ENCODE data around the gene APOO. TPM values are rescaled to one million over a fixed set of nuclear protein-coding genes. Genes with fewer than 3 reads are reported as not detected.

Gene APOO
- total RNA-seq, 1 donor = 9.8 TPM

GRCh38 chrX:23851544-23851943 lies 56.2 kb downstream of the APOO start:
- no peak for TF ChIP-seq CTCF (IDR thresholded peaks at IDR 0.05; ENCODE audit: insufficient read depth, low read length)
- H3K4me3 ChIP-seq (ENCODE audit: low read depth, low read length) = no peak overlapping the region
- no peak for DNase-seq (ENCODE audit: low read depth)

GRCh38 chrX:23849241-23849640 lies 58.5 kb downstream of the APOO start:
- no peak for DNase-seq (ENCODE audit: low read depth)
- no peak for TF ChIP-seq CTCF (IDR thresholded peaks at IDR 0.05; ENCODE audit: insufficient read depth, low read length)
- no peak overlapping the region for H3K4me3 ChIP-seq (ENCODE audit: low read depth, low read length)

GRCh38 chrX:23845351-23845817 lies 62.4 kb downstream of the APOO start:
- TF ChIP-seq CTCF (IDR thresholded peaks at IDR 0.05; ENCODE audit: insufficient read depth, low read length) = no peak
- peak; percentile 15 for DNase-seq (ENCODE audit: low read depth)

GRCh38 chrX:23844502-23845138 lies 63.1 kb downstream of the APOO start:
- no peak overlapping the region for H3K4me3 ChIP-seq (ENCODE audit: low read depth, low read length)
- no peak for TF ChIP-seq CTCF (IDR thresholded peaks at IDR 0.05; ENCODE audit: insufficient read depth, low read length)
- peak; percentile 38 for DNase-seq (ENCODE audit: low read depth)

More at GRCh38 chrX:23845351-23845817, 62.4 kb downstream of the APOO start:
- no peak overlapping the region for H3K4me3 ChIP-seq (ENCODE audit: low read depth, low read length)

GRCh38 chrX:23841847-23842522 lies 65.8 kb downstream of the APOO start:
- no peak for DNase-seq (ENCODE audit: low read depth)
- no peak for TF ChIP-seq CTCF (IDR thresholded peaks at IDR 0.05; ENCODE audit: insufficient read depth, low read length)
- H3K4me3 ChIP-seq (ENCODE audit: low read depth, low read length) = no peak overlapping the region

- H3K4me3 ChIP-seq (ENCODE audit: low read depth, low read length) = no peak overlapping the region
- DNase-seq (ENCODE audit: low read depth) = no peak
- TF ChIP-seq CTCF (IDR thresholded peaks at IDR 0.05; ENCODE audit: insufficient read depth, low read length) = no peak
Measured at GRCh38 chrX:23840674-23841073, 67.1 kb downstream of the APOO start.

Measured in fibroblast of the aortic adventitia (primary cell).